HG03460 (cell line): ENCODE measurements around the gene NT5DC3.
"Not testable (repeated sequence)": the region's sequence is repeated elsewhere in the genome, so short reads cannot be mapped to it uniquely, and the experiment has no call there.

Experiments
- ATAC-seq: cut with Tn5 transposase; IDR thresholded peaks from one replicate; pipeline ENCODE4 v1.9.1; 2021; ENCODE audit not compliant: unreplicated experiment

NT5DC3 gene

GRCh38 chr12:103810111-103810510 is 30.9 kb downstream of the NT5DC3 start:
- no peak for ATAC-seq

- not testable (repeated sequence) for ATAC-seq
Observed at GRCh38 chr12:103809639-103810038, 31.4 kb downstream of the NT5DC3 start.

GRCh38 chr12:103809154-103809553 is 31.9 kb downstream of the NT5DC3 start:
- no peak for ATAC-seq

- ATAC-seq: no peak
Observed at GRCh38 chr12:103808239-103808880, 32.7 kb downstream of the NT5DC3 start.

- no peak for ATAC-seq
Observed at GRCh38 chr12:103807561-103808238, 33.3 kb downstream of the NT5DC3 start.

- no peak for ATAC-seq
Observed at GRCh38 chr12:103806803-103807202, 34.2 kb downstream of the NT5DC3 start.

GRCh38 chr12:103805655-103806360 is 35.2 kb downstream of the NT5DC3 start:
- no peak for ATAC-seq

GRCh38 chr12:103803847-103804246 is 37.2 kb downstream of the NT5DC3 start:
- ATAC-seq: no peak

GRCh38 chr12:103802586-103802886 is 38.5 kb downstream of the NT5DC3 start:
- ATAC-seq: no peak

GRCh38 chr12:103801709-103802585 is 39.1 kb downstream of the NT5DC3 start:
- ATAC-seq: no peak

GRCh38 chr12:103799857-103800771 is 40.9 kb downstream of the NT5DC3 start:
- ATAC-seq: no peak

GRCh38 chr12:103799504-103799856 is 41.6 kb downstream of the NT5DC3 start:
- no peak for ATAC-seq

- no peak for ATAC-seq
Observed at GRCh38 chr12:103798586-103798985, 42.4 kb downstream of the NT5DC3 start.

GRCh38 chr12:103794309-103795213 is 46.5 kb downstream of the NT5DC3 start:
- no peak for ATAC-seq

GRCh38 chr12:103793512-103794045 is 47.5 kb downstream of the NT5DC3 start:
- ATAC-seq: no peak

GRCh38 chr12:103793046-103793445 is 48.0 kb downstream of the NT5DC3 start:
- no peak for ATAC-seq

- ATAC-seq: no peak
Observed at GRCh38 chr12:103791350-103791920, 49.6 kb downstream of the NT5DC3 start.

GRCh38 chr12:103786201-103786600 is 54.8 kb downstream of the NT5DC3 start:
- ATAC-seq: no peak
